ENCODE data around the gene TNRC6B.

GRCh38 chr22:40345815-40346184 lies 168.1 kb downstream of the TNRC6B start:
- TF ChIP-seq SUZ12 (IDR thresholded peaks at IDR 0.05; ENCODE audit: extremely low read depth, insufficient read depth, insufficient read length) (no peak), YY1 (IDR thresholded peaks at IDR 0.05; ENCODE audit: insufficient read depth, insufficient read length) (no peak)
